HepG2 (cell line): ENCODE data around the gene HHIPL1.

ENCODE experiments used
- ATRX ChIP-seq: sonication (generic); formaldehyde crosslinking; IDR thresholded peaks from 2 replicates; pipeline ENCODE4 v1.4.0; 2020; ENCODE audit warnings: missing genetic modification reagents, borderline replicate concordance
- CENPX ChIP-seq: sonication (generic); formaldehyde crosslinking; IDR thresholded peaks from 2 replicates; pipeline ENCODE4 v1.9.0; 2021; ENCODE audit warnings: mild to moderate bottlenecking, missing genetic modification reagents, moderate library complexity
- MED8 ChIP-seq: sonication (generic); formaldehyde crosslinking; IDR thresholded peaks from 2 replicates; pipeline ENCODE4 v1.8.1; 2023; ENCODE audit warnings: mild to moderate bottlenecking, missing genetic modification reagents; ENCODE audit not compliant: insufficient replicate concordance
- NONO ChIP-seq, 2 experiments: fragments of 450-650 bp in 1 of 2; sonication (generic) in 1 of 2; formaldehyde crosslinking in 1 of 2; IDR thresholded peaks in 1 of 2; conservative IDR thresholded peaks in 1 of 2; 2 replicates each; pipeline versions ENCODE4 v1.6.1 to v1.8.0; 2017 to 2022; ENCODE audit warnings: mild to moderate bottlenecking in 1 of 2, missing genetic modification reagents in 1 of 2, moderate library complexity in 1 of 2
- RFX5 ChIP-seq: IDR thresholded peaks from 2 replicates; pipeline ENCODE4 v1.6.1; 2011; ENCODE audit warnings: low read depth, low read length, improper control_type of control experiment
- XRCC5 ChIP-seq: fragments of 200-400 bp; formaldehyde crosslinking; optimal IDR thresholded peaks from 2 replicates; pipeline ENCODE3; 2017; ENCODE audit warnings: mild to moderate bottlenecking, low read length
- YEATS4 ChIP-seq: sonication (generic); formaldehyde crosslinking; IDR thresholded peaks from 2 replicates; pipeline ENCODE4 v1.4.0; 2020; ENCODE audit warnings: missing genetic modification reagents, borderline replicate concordance
- ZNF224 ChIP-seq: sonication (generic); formaldehyde crosslinking; IDR thresholded peaks from 2 replicates; pipeline ENCODE4 v1.5.0; 2020; ENCODE audit warnings: mild to moderate bottlenecking, missing genetic modification reagents
- ZNF367 ChIP-seq: sonication (generic); formaldehyde crosslinking; IDR thresholded peaks from 2 replicates; pipeline ENCODE4 v1.4.0; 2020; ENCODE audit warnings: missing genetic modification reagents, borderline replicate concordance
- ZNF512 ChIP-seq: sonication (generic); formaldehyde crosslinking; IDR thresholded peaks from 2 replicates; pipeline ENCODE4 v1.4.0; 2020; ENCODE audit warnings: mild to moderate bottlenecking, missing genetic modification reagents
- TF ChIP-seq, protein P1 (sequence below): sonication (generic); formaldehyde crosslinking; IDR thresholded peaks from 2 replicates; pipeline ENCODE4 v1.5.0; 2020; ENCODE audit warnings: mild to moderate bottlenecking, missing genetic modification reagents, moderate library complexity
- TF ChIP-seq, protein P2 (sequence below): sonication (generic); formaldehyde crosslinking; IDR thresholded peaks from 2 replicates; pipeline ENCODE4 v1.8.1; 2022; ENCODE audit warnings: mild to moderate bottlenecking, missing genetic modification reagents

GRCh38 chr14:99630202-99630601 is 14.7 kb upstream of the HHIPL1 start:
- TF ChIP-seq NONO (IDR thresholded peaks at IDR 0.05) (no peak), NONO (CRISPR knock-in tag; conservative IDR thresholded peaks at IDR 0.05) (no peak), ZNF512 (CRISPR knock-in tag) (no peak), ZNF224 (CRISPR knock-in tag) (no peak), XRCC5 (no peak), ZNF367 (CRISPR knock-in tag) (no peak), ATRX (CRISPR knock-in tag) (no peak), RFX5 (no peak), MED8 (no peak), YEATS4 (CRISPR knock-in tag) (no peak), CENPX (CRISPR knock-in tag) (no peak)
- TF ChIP-seq, protein P1, sequence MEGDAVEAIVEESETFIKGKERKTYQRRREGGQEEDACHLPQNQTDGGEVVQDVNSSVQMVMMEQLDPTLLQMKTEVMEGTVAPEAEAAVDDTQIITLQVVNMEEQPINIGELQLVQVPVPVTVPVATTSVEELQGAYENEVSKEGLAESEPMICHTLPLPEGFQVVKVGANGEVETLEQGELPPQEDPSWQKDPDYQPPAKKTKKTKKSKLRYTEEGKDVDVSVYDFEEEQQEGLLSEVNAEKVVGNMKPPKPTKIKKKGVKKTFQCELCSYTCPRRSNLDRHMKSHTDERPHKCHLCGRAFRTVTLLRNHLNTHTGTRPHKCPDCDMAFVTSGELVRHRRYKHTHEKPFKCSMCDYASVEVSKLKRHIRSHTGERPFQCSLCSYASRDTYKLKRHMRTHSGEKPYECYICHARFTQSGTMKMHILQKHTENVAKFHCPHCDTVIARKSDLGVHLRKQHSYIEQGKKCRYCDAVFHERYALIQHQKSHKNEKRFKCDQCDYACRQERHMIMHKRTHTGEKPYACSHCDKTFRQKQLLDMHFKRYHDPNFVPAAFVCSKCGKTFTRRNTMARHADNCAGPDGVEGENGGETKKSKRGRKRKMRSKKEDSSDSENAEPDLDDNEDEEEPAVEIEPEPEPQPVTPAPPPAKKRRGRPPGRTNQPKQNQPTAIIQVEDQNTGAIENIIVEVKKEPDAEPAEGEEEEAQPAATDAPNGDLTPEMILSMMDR (CRISPR knock-in tag) = no peak
- TF ChIP-seq, protein P2, sequence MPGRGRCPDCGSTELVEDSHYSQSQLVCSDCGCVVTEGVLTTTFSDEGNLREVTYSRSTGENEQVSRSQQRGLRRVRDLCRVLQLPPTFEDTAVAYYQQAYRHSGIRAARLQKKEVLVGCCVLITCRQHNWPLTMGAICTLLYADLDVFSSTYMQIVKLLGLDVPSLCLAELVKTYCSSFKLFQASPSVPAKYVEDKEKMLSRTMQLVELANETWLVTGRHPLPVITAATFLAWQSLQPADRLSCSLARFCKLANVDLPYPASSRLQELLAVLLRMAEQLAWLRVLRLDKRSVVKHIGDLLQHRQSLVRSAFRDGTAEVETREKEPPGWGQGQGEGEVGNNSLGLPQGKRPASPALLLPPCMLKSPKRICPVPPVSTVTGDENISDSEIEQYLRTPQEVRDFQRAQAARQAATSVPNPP = no peak
